PC-9 (cell line): Measurements from ENCODE around the gene ATE1.

Source experiments
- CTCF ChIP-seq: fragments of 200-600 bp; sonication (generic); conservative IDR thresholded peaks from 2 replicates; pipeline ENCODE4 v1.6.1; 2017; ENCODE audit warnings: mixed run types, antibody characterized with exemption, mild to moderate bottlenecking, moderate library complexity
- EZH2 ChIP-seq: fragments of 200-600 bp; sonication (generic); IDR thresholded peaks from 2 replicates; pipeline ENCODE4 v1.8.0; 2017; ENCODE audit warnings: antibody characterized with exemption, low read depth

- no peak for TF ChIP-seq CTCF
- no peak for TF ChIP-seq EZH2
Observed at GRCh38 chr10:121961456-121961855, 33.6 kb upstream of the ATE1 start.
